GM12872 (cell line): ENCODE data around the gene CDR2.
A peak's percentile ranks its signal among the peaks of the same experiment; 100 is the strongest.

Source experiments
- TF ChIP-seq, protein P1 (sequence below): IDR thresholded peaks from 3 replicates; pipeline ENCODE4 v1.5.1; 2011; ENCODE audit warnings: low read depth, mild to moderate bottlenecking, low read length, moderate library complexity; ENCODE audit not compliant: insufficient read depth

The CDR2 gene

GRCh38 chr16:22306788-22307187 lies 67.6 kb downstream of the CDR2 start:
- TF ChIP-seq, protein P1, sequence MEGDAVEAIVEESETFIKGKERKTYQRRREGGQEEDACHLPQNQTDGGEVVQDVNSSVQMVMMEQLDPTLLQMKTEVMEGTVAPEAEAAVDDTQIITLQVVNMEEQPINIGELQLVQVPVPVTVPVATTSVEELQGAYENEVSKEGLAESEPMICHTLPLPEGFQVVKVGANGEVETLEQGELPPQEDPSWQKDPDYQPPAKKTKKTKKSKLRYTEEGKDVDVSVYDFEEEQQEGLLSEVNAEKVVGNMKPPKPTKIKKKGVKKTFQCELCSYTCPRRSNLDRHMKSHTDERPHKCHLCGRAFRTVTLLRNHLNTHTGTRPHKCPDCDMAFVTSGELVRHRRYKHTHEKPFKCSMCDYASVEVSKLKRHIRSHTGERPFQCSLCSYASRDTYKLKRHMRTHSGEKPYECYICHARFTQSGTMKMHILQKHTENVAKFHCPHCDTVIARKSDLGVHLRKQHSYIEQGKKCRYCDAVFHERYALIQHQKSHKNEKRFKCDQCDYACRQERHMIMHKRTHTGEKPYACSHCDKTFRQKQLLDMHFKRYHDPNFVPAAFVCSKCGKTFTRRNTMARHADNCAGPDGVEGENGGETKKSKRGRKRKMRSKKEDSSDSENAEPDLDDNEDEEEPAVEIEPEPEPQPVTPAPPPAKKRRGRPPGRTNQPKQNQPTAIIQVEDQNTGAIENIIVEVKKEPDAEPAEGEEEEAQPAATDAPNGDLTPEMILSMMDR: no peak

- TF ChIP-seq, protein P1: no peak
Observed at GRCh38 chr16:22304411-22304810, 70.0 kb downstream of the CDR2 start.

- TF ChIP-seq, protein P1: no peak
Observed at GRCh38 chr16:22302776-22303363, 71.5 kb downstream of the CDR2 start.

DNA sequence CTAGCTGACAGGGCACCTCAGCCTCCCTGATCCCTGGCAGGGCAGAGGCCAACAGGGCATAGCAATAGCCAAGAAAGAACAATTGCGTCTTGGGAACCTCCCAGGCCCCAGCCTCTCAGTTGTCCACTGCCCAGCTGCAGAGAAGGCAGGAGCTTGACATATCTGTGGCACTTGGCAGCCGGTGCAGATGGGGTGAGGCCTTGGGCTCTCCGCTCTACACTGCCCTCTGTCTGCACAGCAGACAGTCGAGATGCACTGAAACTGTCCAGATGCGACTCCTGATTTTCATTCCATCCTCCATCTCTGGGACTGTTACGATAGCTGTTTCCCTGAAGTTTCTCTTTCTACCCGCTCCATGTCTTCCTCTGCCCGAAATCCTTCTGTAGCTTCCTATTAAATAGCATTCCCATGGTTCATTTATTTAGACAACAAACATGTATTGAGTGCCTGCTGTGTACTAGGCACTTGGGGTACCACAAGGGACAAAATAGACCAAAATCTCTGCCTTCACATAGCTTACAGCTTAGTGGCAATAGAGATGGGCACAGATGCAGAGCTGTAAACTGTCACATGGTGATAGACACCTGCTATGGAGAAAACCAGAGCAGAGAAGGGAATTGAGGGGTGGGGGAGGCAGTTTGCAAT lies 73.9 kb downstream of the CDR2 start:
- TF ChIP-seq, protein P1: peak; percentile 77

DNA sequence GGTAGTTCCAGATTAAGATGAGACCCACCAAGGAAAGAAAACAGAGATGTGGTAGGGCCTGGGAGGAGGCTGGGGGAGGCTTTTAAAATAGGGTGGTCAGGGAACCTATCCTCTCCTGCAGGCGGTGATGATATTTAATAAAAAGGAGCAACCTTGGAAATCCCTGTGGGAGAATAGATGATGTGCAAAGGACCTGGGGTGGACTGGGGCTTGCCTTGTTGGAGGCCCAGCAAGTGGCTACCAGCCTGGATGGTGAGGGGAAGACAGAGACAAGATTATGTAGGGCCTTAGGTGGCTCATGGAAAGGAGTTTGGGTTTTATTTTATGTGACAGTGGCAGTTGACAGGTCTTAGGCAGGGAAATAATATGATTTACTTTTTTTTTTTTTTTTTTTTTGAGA lies 75.4 kb downstream of the CDR2 start:
- TF ChIP-seq, protein P1: no peak

DNA sequence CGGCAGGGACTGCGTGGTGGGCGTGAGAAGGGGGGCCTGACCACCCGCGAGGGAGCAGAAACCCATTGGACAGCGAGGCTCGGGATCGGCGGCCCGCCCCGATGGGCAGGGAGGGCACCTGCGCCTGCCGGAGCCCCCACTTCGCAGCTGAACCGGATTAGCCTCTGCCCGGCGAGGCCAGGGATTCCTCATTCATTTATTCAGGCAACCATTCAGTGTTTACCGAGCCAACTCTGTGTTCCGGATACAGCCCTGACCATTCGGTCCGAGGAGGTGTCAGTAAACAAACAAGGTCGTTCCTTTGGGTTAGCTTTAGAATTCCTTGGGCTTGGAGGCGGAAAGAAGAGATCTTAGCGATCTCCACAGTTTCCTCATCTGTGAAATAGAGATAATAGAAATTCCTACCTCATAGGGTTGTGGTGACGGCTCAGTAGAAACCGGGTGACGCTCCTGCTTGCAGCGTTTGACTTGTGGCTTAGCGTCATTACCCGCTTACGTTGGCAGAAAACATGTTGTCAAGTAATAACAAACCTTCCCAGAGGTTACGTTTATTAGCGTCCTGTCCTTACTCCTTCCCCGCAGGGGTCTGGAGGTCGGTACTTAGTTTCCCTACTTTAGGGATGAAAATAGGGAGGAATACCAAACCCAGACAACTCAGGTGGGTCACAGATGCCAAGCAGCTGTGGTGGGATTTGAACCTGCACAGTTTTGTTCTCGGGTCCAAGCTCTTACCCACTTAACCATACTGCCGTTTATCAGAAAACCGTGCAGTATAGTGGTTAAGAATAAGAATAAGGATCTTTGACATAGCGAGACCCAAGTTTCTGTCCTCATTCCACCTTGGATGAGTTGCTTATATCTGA lies 76.3 kb downstream of the CDR2 start:
- TF ChIP-seq, protein P1: no peak

GRCh38 chr16:22297114-22297870 lies 77.1 kb downstream of the CDR2 start, which contains the start of gene POLR3E:
Gene POLR3E (plus strand): TSS chr16:22297409. CDS start chr16:22302969, 5,560 bp downstream.
- TF ChIP-seq, protein P1: peak; percentile 80
